ENCODE data around the gene C1QTNF3. TPM values are rescaled to one million over a fixed set of nuclear protein-coding genes. Genes with fewer than 3 reads are reported as not detected.

The C1QTNF3 gene
- total and polyA plus RNA-seq, 11 donors = 0.20 to 11.6 (median 0.93) TPM

GRCh38 chr5:34016222-34016621, 26.8 kb downstream of the C1QTNF3 start:
- intact Hi-C loops (cut with DNase I) = no loop called here
- Histone ChIP-seq H3K27me3 (no peaks in the 10 kb centered on the region), H3K36me3 (peaks cover 0 to 10% (median 0%) of the 10 kb centered on the region in 9 donors), H3K9me3 (no peaks in the 10 kb centered on the region), H3K4me3 (no peak overlapping the region), H3K4me1 (peaks cover 0 to 12% (median 0%) of the 10 kb centered on the region in 12 donors), H3K27ac (no peak overlapping the region)
- TF ChIP-seq CTCF (IDR thresholded peaks at IDR 0.05) (no peak), POLR2A (IDR thresholded peaks at IDR 0.05) (no peak)
- 76 to 96% (median 83%) methylated on average over 5 of the region's 5 CpGs for WGBS, 4 donors
- no peak for DNase-seq
- ATAC-seq = no peak

GRCh38 chr5:34015120-34015822, 27.7 kb downstream of the C1QTNF3 start:
- no peak for DNase-seq
- peaks cover 0 to 10% (median 0%) of the 10 kb centered on the region in 9 donors for H3K36me3 ChIP-seq
- H3K4me3 ChIP-seq = no peak overlapping the region
- no peaks in the 10 kb centered on the region for H3K9me3 ChIP-seq
- peaks cover 0 to 7% (median 0%) of the 10 kb centered on the region in 12 donors for H3K4me1 ChIP-seq
- H3K27me3 ChIP-seq = no peaks in the 10 kb centered on the region
- no peak overlapping the region for H3K27ac ChIP-seq
- 80 to 92% (median 89%) methylated on average over 4 of the region's 4 CpGs for WGBS, 4 donors
- intact Hi-C loops (cut with DNase I) = no loop called here
- TF ChIP-seq CTCF (IDR thresholded peaks at IDR 0.05) (no peak), POLR2A (IDR thresholded peaks at IDR 0.05) (no peak)
- no peak for ATAC-seq

GRCh38 chr5:34014626-34015025, 28.4 kb downstream of the C1QTNF3 start:
- DNase-seq (no peak), ATAC-seq (no peak)
- WGBS, 4 donors = 95 to 98% (median 97%) methylated on average over 2 of the region's 2 CpGs
- Histone ChIP-seq H3K4me1 (peaks cover 0 to 7% (median 0%) of the 10 kb centered on the region in 12 donors), H3K27me3 (no peaks in the 10 kb centered on the region), H3K4me3 (no peak overlapping the region), H3K9me3 (no peaks in the 10 kb centered on the region), H3K36me3 (peaks cover 0 to 5% (median 0%) of the 10 kb centered on the region in 9 donors), H3K27ac (no peak overlapping the region)
- TF ChIP-seq POLR2A (IDR thresholded peaks at IDR 0.05) = no peak
- TF ChIP-seq CTCF (IDR thresholded peaks at IDR 0.05) = no peak
- intact Hi-C loops (cut with DNase I) = no loop called here

DNA sequence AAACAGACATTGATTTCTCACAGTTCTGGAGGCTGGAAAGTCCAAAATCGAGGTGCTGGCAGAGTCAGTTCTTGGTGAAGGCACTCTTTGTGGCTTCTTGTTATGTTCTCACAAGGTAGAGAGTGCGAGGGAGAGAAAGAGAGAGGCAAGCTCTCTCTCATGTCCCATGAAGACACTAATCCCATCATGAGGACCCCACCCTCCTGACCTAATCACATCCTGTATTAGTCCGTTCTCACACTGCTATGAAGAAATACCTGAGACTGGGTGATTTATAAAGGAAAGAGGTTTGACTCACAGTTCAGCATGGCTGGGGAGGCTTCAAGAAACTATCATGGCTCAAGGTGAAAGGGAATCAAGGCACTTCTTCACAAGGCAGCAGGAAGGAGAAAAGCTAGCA, 29.5 kb downstream of the C1QTNF3 start:
- DNase-seq (no peak), ATAC-seq (no peak)
- H3K4me1 ChIP-seq = peaks cover 0 to 11% (median 4%) of the 10 kb centered on the region in 12 donors
- TF ChIP-seq CTCF (IDR thresholded peaks at IDR 0.05) (no peak), POLR2A (IDR thresholded peaks at IDR 0.05) (no peak)
- intact Hi-C loops (cut with DNase I) = no loop called here
- H3K4me3 ChIP-seq = no peak overlapping the region
- WGBS, 4 donors = 91 to 95% (median 93%) methylated on average over 3 of the region's 3 CpGs
- no peaks in the 10 kb centered on the region for H3K9me3 ChIP-seq
- H3K36me3 ChIP-seq = no peaks in the 10 kb centered on the region
- H3K27me3 ChIP-seq = no peaks in the 10 kb centered on the region
- no peak overlapping the region for H3K27ac ChIP-seq
